UCSD-AML1 (cell line): ENCODE data around the gene DMXL1.

Experiments
- DNase-seq: peaks from one replicate; lab custom pipeline; 2025; ENCODE audit not compliant: unreplicated experiment; lab: John Stamatoyannopoulos, UW

The DMXL1 gene

DNA sequence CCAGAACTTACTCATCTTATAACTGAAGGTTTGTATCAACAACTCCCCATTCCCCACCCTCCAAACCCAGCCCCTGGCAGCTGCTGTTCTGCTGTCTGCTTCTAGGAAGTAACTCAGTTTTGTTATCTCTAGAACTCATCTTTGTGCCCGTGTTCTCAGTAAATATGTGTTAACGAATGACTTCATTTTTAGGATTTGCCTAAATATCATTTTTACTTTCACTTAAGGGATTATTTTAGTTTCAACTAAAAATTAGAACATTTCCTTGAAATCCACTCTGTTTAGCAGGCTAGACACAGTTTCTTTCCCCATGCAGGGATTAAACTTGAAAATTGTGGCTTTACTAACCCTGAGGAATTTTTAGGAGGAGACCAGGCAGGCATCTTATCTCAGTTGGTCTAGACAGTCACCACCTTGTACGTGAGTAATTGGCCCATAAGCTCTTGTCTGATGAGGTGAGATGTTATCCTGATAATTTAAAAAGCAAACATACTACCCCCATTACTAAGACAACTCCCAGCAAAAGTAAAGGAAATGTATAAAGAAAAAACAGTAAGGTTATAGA is 216.7 kb downstream of the DMXL1 start:
- DNase-seq = no peak

DNA sequence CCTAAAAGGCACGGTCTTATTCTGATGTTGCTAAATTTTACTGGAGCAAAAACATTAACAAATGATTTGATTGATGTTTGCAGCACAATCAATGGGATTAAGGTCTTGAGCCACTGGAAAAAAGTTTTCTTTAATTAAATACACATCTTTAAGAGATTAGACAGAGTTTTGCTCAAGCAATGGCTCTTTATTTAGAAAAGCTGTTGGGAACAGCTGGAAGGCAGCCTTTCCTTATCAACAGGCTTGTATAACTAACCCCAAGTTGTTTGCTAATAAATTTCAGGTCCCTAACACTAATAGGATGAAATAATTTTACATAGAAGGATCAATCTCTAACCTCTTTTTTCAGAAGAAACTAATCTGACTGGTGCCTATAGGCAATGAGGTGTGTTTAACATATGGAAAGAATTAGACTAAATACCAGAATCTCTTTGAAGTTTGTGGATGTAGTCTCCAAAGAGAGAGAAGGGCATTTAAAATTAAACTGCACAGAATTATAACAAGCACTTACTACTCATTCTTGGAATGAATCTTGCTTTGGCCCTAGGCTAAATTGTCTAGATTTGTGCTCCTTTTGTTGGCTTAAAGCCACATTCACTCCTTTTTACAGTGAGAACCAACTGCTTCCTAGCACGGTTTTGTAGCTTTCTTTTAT is 217.6 kb downstream of the DMXL1 start:
- no peak for DNase-seq

- no peak for DNase-seq
Observed at GRCh38 chr5:119289438-119290044, 218.7 kb downstream of the DMXL1 start.

DNA sequence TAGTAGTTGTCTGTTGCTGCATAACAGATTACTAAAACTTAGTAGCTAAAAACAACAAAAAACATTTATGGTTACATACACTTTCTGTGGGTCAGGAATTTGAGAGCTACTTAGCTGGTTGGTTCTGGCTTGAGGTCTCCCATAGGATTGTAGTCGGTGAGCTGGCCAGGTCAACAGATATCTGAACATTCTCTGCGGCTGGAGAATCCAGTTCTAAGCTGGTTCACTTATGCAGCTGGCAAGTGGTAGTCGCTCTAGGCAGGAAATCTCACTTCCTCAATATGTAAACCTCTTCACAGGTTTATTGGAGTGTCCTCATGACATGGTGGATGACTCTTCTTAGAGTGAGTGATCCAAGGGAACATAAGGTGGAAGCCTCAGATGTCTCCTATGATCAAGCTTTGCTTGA is 219.3 kb downstream of the DMXL1 start:
- DNase-seq = peak; percentile 19

DNA sequence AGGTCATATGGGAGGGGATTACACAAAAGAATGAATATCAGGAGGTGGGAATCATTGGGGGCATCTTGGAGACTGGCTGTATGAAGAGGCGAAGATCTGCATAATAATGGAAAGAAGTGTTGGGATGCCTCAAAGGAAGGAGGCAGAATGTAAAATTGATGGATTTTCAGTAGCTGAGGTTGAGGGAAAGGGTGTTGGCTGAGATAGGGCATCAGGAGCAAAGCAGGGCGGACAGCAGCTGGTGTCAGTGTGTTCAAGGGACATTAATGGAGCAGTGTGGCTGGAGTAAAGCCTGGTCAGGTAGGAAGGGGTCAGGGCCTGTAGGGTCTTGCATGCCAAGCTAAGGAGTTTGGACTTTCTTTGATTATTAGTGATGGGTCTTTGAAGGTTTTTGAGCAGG is 219.7 kb downstream of the DMXL1 start:
- DNase-seq = no peak

DNA sequence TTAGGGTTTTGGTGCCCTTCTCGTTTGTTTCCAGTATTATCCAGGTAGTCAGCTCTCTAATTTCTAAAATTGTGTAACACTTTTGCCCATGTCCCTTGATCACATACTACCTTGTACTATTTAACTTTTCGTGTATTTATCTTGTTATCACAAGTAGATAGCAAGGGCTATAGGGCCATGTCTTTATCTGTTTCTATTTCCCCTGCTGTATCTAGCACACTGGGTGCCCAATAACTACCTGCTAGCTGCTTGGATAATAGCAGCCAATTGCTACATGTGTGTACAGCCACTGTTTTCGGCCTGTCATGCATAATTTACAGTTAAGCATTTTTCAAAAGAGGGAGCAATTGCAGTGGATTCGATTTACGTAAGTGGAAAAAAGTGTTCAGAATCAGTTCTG is 220.2 kb downstream of the DMXL1 start:
- DNase-seq = no peak

DNA sequence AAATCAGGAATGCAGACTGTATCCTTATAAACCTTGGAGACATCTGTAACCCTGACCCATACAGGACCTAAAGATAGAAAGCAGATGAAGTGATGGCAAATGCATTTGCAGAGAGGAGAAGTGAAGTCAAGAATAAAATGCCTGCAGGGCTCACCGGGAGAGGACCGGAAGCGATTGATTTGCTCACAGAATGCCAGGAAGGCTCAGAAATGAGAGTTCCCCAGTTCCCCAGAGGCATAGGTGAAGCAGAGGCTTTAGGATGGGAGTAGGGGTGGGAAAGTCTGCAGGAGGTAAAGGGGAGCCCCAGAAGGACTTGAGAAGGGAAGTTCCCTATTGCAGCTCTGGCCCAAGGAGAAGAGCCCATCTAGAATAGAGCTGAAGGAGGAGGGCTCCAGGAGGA is 221.0 kb downstream of the DMXL1 start:
- DNase-seq = peak; percentile 8

DNA sequence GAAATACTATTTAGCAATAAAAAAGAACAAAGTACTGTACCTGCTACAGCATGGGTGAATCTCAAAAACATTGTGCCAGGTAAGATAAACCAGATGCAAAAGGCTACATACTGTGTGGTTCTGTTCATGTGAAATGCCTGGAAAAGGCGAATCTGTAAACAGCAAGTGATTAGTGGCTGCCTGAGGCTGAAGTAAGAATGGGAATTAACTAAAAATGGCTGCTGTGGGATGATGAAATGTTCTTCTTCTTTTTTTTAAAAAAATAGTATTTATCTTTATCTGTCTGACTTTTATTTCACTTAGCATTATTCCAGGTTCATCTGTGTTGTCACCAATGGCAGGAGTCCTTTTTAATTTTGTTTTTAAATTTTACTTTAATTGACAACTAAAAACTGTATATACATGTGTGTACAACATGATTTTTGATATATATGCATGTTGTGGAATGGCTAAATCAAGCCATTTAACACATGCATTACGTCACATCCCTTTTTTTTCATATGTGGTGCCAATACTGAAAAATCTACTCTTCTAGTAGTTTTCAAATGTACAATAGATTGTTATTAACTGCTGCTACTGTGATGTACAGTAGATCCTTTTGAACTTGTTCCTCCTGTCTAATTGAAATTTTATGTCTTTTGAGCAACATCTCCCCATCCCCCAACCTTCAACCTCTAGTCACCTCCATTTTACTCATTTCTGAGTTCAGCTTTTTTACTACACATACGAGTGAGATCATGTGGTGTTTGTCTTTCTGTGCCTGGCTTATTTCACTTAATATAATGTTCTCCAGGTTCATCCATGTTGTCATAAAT is 222.0 kb downstream of the DMXL1 start:
- DNase-seq = no peak

DNA sequence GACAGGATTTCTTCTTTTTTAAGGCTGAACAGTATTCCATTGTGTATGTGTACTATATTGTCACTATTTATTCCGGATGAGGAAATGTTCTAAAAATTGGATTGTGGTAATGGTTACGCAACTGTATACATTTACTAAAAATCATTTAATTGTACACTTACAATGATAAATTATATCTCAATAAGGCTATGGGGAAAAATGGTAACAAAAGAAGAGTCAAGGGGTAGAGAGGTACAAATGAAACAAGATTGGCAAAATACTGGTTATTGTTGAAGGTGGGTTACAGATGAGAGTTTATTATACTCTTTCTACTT is 222.6 kb downstream of the DMXL1 start:
- no peak for DNase-seq
